IPS-NIHi11 (cell line): ENCODE data around the gene L3MBTL4.

Experiments used
- DNase-seq: peaks from one replicate; pipeline ENCODE4 v3.0.0; 2012; ENCODE audit warnings: mixed read lengths, low spot score

L3MBTL4 gene

DNA sequence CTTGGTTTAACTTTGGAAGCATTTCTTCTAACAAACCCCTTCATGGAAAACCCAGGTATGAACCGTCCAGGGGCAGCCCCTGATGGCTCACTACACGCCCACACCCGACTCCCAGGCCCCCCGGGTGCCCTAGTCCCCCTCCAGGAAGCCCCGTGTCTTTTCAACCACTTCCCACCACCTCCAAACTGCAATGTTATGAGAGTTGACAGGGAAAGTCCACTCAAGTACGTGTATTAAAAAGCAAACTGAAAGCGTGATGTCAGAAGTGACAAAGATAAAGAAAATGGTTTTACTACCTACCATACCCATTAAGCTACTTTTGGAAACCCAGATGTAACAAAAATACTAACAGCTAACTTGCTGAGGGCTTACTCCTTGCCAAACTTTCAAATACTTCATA lies 51.5 kb downstream of the L3MBTL4 start:
- no peak for DNase-seq

DNA sequence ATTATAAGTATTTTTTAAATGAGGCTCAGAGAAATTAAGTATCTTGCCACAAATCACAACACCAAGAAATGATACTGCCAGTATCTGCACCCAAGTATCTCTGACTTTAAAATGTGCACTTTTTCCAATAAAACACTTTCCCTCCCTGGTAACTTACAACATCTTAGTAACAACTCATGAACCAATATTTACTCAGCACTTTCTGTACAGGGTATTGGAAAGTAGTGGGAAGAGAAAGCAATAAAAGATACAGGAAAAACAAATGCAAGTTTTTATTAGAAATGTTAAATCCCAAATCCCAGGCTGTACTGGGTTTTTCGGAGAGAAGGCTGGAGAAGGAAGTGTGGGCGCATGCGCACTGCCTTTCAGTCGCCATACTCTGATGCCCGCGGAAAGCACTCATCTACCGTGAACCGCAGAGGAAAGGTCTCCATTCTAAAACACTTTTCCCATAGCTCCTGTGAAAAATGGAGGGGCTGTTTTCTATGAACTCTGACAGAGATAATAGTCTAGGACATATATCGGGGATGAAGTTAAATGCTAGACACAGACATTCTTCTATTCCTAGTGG lies 52.1 kb downstream of the L3MBTL4 start:
- DNase-seq, result no peak

DNA sequence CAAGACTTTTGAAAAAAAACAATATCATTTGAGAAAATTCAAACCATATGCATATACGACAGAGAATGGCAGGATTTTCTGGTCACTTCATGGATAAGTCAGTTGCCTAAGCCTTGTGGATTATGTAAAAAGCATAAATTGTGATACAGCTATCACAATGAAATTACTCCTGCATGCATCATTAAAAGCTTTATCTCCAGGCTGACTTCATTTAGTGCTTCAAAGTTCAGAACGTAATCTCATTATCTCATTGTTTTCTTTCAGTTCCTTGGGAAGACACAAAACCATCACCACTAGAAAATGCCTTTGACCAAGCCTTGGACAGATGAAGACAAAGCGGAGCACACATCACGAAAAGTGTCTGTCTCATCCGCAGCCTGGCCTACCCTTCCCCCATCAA lies 57.0 kb downstream of the L3MBTL4 start:
- no peak for DNase-seq

DNA sequence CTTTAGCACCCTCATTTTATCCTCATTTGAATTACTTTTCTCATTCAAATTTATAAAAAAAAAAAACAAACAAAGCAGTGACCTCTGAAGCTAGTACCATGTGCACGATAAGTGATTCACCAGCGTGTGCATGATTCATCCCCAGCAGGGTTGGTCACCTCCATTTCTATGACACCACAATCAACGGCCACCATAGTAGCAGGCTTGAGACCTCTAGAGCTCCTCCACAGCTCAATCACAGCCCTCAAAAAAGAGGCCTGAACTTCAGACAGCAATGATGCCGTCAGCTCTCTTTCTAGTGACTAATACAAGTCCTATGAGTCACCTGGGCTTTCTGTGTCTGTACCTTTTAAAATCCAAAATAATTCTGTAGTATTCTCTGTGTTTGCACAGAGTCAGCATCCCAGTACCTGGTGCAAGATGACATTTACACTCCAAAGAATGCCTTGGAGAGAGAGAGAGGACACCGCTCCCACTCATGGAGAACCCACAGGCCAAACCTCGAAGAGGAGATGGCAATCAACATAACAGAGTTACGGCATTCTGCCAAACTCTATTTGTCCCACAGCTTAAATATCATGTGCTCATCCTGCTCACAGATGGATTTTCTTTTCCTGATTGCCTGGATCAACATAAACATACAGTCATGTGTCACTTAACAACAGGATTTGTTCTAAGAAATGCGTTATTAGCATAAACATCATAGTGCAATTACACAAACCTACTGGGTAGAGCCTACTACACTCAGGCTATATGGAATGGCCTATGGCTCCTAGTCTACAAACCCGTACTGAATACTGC lies 58.7 kb downstream of the L3MBTL4 start:
- DNase-seq, result no peak

- no peak for DNase-seq
These were observed 62.4 kb downstream of the L3MBTL4 start for GRCh38 chr18:6352275-6352674.

- DNase-seq, result no peak
These were observed 71.7 kb downstream of the L3MBTL4 start for GRCh38 chr18:6342990-6343389.

DNA sequence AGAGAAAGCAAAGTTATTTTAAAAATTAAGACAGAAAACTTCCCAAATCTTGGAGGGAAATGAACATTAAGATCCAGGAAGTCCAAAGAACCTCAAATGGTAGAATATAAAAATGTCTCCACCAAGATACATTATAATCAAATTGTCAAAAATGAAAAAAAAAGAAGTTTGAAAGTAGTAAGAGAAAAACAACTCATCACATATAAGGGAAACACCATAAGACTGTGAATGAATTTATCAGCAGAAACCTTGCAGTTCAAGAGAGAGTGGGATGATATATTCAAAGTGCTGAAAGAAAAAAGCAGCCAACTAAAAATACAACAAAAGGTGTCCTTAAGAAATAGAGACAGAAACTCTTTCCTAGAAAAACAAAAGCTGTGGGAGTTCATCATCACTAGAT lies 73.0 kb downstream of the L3MBTL4 start:
- no peak for DNase-seq

DNA sequence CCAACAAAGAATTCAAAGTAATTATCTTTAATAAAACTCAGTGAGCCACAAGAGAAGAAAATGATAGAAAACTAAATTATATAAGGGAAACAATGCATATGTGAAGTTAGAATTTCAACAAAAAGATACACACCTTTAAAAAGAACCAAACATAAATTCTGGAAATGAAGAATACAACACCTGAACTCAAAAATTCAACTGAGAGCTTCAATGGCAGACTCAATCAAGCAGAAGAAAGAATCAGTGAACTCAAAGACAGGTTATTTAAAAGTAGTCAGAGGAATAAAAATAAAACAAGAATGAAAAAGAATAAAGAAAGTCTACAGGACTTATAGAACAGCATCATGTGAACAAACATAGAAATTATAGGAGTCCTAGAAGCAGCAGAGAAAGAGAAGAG lies 73.4 kb downstream of the L3MBTL4 start:
- DNase-seq, result no peak

DNA sequence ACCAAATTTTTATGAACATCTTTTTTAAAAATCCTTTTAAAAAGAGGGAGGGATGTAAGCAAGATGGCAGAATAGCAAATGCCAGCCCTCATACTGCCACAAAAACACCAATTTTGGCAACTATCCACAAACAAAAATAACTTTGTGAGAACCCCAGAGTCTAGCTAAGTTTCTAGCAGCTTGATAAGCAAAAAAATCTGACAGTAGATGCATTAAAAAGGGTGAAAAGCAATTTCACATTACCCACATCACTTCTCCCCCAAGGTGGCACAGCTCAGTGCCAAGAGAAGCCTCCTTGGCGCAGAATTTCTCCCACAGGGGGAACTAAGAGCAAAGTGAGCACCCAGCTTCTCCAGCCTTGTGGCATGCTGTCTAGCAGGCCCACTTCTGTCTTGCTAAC lies 74.6 kb downstream of the L3MBTL4 start:
- no peak for DNase-seq

DNA sequence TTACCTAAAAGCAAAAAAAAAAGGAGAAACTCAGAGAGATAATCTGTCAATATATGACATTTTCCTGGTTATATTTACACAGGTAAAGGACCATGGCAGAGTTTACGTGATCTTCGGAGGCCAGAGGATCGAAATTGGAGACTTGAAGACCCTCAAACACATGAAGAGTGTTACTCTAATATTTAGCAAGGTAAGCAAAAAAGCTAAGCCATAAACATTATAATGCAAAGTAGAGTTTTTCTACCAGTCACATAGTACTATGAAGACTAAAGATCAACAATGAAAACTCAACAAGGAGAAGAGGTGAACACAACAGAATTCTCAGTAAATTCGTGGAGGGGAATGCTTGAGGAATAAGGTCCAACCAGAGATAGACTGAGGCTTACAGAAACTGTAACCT lies 78.5 kb downstream of the L3MBTL4 start:
- DNase-seq, result no peak

- no peak for DNase-seq
These were observed 80.7 kb downstream of the L3MBTL4 start for GRCh38 chr18:6333981-6334380.

GRCh38 chr18:6331872-6332271 lies 82.8 kb downstream of the L3MBTL4 start:
- no peak for DNase-seq

DNA sequence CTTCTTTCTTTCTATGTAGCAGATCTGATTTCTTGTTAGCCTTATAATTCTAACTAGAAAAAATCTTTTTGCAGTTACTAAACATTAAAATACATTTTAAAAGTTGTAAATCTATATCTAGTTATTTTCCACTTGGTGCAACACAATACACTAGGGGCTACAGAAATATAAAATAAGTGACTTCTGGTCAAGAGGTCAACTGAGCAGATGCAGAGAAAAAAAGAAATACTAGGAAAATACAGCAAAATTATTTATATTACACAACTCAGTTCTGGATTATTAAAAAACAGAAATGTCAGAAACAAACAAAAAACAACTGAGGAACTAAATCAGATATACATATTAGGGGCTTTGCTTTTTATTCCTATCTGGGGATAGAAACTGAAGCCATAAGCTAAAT lies 83.9 kb downstream of the L3MBTL4 start:
- no peak for DNase-seq

GRCh38 chr18:6328621-6329010 lies 86.1 kb downstream of the L3MBTL4 start:
- no peak for DNase-seq

GRCh38 chr18:6327895-6328620 lies 86.7 kb downstream of the L3MBTL4 start:
- no peak for DNase-seq

DNA sequence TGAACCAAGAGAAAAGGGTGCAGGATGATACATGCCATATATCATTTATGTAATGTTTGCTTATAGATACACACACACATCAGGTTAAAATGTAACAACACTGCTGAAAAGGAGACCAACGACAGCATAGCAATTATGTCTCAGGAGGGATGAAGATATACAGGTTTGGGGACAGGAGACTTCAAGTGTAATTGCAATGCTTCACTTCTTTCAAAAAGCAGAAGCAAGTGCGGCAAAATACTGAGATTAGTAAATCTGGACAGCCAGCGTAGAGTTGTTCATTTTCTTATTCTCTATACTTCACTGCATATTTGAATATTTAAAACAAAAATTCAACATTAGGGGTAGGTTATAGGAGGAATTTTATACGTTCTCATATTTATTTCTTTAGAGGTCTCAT lies 87.2 kb downstream of the L3MBTL4 start:
- no peak for DNase-seq

- DNase-seq, result no peak
These were observed 88.1 kb downstream of the L3MBTL4 start for GRCh38 chr18:6326566-6326965.

GRCh38 chr18:6323319-6323889 lies 91.3 kb downstream of the L3MBTL4 start:
- DNase-seq, result no peak

GRCh38 chr18:6315517-6316331 lies 99.0 kb downstream of the L3MBTL4 start:
- no peak for DNase-seq

- no peak for DNase-seq
These were observed 101.3 kb downstream of the L3MBTL4 start for GRCh38 chr18:6313415-6313814.

DNA sequence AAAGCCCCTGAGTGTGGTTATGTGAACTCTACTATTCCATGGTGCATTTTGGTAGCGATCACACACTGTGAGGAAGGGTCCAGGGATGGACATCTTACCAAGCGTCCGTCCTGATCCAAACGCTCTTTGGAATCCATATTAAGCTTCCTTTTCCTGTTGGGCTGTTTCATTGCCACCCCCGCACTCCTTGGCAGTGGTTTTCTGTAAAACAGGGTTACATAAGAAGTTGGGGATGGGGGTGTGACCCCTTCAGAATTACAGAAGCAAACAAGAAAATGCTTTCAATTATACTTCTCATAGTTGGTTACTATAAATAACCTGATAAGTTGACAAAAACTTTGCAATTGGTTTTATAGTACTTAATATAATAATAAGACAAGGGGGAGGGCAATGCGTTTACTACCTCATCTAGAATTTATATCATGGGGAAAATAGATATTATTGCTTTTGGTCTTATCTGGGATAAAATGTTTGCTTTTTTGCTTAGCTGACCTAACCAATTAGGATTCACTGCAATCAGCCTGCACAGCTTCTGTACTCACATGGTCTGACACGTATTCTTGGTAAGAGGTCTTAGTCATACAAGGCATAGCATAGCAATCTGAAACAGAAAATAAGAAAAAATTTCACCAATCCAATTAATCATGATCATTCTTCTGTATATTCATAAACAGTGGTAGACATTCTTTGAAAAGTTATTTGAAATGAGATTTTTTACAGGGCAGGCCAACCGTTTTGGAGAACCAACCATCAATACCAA lies 103.1 kb downstream of the L3MBTL4 start:
- no peak for DNase-seq
